ENCODE results near the gene GAS7.
"Not testable (repeated sequence)": the region's sequence is repeated elsewhere in the genome, so short reads cannot be mapped to it uniquely, and the experiment has no call there.

GAS7 gene

DNA sequence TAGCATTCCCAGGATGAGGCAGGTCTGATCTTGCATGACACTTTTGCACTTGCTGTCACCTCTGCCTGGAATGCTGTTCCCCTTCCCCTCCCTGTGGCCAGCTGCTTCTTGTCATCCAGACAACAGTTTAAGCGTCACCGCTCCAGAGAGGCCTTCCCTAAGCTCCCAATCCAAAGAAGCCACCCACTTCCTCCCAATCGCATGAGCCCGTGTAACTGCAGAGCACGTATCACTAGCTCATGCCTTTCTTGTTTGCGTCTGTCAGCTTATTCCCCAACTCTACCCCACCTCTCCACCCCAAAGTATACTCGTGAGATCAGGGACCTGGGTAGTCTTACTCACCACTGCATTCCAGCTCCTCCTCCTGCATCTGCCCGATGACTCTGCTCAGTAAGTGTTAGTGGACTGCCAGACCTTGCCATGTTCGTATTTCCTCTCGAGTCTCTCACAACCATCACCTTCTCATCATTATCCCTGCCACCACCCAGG lies 92.8 kb downstream of the GAS7 start:
- no peak for DNase-seq

DNA sequence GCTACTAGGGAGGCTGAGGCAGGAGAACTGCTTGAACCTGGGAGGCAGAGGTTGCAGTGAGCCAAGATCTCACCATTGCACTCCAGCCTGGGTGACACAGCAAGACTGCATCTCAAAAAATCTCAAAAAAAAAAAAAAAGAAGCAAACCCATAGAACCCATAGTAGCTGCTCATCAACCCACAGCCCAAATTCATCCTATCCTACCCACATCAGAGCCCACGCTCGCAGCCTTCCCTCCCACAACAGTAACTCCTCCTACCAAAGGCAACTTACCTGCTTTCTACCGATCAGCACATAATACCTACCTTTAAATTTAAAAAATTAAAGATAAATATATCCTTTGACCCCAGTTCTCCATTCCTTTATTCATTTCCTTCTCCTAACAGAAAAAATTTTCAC lies 94.7 kb downstream of the GAS7 start:
- no peak for DNase-seq

DNA sequence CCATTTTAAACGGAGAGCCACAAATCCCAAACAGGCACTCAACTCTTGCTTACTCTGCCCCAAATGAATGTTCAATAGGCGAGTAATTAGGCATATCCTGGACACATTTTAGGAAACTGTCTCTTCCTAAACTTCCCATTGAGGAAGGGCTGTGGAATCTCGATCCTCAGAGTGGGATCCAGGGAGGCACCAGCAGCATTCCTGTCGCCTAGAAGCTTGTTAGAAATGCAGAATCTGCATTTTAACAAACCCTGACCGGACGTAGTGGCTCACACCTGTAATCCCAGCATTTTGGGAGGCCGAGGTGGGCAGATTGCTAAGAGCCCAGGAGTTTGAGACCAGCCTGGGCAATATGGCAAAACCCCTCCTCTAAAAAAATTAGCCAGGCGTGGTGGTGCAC lies 95.6 kb downstream of the GAS7 start:
- no peak for DNase-seq

DNA sequence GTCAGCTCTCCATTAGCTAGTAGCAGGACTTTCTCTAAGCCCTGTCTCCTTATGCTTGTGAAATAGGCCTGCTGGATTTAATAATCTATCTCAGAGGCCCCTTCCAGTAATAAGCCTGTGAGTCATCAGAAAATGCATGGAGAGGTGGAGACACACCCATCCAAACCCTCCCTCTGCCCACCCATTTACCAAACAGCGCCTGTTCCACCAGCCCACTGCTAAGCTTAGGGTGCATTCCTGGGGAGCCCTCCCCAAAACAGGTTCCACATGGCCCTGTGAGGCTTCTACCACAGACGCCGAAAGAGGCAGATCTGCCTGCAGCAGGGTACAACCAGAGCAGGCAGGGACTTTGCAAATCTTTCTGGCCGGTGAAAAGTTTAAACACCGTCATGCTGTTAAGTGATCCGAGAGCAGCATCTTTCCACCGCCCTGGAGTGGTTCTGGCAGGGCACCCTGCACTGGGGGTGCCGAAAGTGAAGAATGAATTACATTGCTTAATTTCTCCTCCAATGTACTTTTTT lies 99.3 kb downstream of the GAS7 start:
- DNase-seq = no peak

DNA sequence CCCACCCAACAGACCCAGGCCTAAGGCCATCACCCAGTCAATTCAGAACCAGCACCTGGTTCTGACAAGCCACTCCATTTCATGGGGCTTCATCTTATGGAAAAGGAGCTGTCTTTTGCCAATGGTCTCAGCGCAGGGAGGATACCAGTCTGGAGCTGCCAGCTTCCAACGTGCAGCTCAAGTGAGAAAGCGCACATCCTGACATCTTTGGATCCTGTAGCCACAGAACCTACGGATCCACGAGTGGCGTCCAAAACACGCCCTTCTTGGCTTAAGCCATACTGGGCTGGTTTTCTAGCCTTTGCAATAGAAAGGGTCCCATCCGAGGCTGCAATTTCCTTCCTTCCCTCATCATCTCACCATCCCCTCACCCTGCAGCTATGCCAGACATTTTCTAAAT lies 101.8 kb downstream of the GAS7 start:
- no peak for DNase-seq

DNA sequence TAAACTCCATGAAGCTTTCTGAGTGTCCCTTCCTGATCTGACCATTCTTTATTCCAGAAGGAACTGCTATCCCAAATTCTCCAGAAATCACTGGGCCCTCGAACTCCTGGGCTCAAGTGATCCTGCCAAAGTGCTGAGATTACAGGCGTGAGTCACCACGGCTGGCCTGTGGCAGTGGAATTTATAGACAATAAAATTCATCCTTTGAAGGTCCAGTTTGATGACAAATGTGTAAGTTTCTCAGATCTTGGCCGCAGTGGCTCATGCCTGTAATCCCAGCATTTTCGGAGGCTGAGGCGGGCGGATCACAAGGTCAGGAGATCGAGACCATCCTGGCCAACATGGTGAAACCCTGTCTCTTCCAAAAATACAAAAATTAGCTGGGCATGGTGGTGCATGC lies 103.1 kb downstream of the GAS7 start:
- DNase-seq = not testable (repeated sequence)

DNA sequence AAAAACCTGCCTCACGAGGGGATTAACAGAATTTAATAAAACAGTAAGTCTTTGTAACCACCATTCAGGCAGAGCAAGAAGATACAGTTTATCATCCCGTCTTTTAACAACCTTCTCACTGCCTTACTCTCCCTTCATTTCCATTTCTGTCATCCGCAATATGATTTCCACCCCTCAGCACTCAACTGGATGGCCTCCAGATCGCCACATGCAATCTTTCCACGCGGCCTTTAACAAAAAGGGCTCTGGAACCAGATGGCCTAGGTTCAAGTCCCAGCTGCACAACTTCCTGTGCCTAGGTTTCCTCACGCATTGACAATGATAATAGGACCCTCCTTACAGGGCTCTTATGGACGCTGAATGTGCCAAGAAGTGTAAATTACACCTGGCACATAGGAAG lies 103.6 kb downstream of the GAS7 start:
- DNase-seq = no peak

DNA sequence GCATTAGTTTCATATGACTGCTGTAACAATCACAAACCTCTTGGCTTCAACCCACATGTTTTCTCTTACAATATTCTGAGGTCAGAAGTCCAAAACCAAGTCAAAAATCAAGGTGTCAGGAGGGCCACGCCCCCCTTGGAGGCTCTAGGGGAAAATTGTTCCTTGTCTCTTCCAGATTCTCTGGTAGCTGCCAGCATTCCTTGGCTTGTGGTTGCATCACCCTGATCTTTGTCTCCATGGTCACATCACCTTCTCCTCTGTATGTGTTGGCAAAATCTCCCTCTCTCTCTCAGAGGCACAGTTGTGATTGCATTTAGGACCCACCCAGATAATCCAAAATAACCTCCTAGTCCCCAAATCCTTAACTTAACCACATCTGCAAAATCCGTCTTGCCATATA lies 105.8 kb downstream of the GAS7 start:
- no peak for DNase-seq

DNA sequence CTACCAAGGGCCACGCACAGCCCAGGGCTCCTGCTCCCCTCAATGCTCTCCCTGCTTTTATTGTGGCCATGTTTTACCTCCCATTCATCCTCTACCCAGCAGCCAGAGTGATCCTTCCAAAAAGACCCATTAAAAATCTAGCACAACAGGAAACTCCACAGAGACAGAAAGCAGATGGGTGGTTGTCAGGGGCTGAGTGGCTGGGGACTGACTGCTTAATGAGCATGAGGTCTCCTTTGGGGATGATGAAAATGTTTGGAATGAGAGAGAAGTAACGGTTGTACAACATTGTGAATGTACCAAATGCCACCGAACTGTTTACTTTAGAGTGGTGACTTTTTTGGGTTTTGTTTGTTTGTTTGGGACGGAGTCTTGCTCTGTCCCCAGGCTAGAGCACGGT lies 107.4 kb downstream of the GAS7 start:
- DNase-seq = no peak

DNA sequence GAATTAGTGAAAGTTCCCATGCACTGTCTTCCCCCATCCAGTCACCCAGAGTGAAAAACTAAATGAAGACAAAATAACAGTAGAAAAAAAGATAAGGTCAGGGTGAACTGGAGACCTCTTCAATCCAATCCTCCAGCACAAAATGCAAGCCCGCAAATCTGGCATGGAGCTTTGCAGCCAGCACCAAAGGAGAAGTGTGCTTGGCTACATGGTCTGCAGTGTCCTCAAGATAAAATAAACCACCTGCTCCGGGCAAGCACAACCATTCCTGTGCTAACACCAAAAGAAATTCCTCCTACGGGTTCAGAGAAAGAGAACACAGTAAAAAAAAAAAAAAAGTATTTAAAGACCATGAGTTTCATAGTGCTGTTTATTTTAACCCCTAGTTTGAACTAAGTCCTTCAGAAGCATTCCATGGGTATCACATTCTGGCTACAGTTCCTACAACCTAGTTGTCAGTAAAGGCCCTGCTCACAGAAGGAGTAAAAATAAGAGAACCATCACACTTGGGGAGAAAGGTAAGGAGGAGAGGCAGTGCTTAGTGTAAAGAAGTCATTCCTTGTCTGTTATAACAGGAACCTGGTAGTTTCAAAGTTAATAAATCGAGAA lies 109.1 kb downstream of the GAS7 start:
- DNase-seq = no peak

DNA sequence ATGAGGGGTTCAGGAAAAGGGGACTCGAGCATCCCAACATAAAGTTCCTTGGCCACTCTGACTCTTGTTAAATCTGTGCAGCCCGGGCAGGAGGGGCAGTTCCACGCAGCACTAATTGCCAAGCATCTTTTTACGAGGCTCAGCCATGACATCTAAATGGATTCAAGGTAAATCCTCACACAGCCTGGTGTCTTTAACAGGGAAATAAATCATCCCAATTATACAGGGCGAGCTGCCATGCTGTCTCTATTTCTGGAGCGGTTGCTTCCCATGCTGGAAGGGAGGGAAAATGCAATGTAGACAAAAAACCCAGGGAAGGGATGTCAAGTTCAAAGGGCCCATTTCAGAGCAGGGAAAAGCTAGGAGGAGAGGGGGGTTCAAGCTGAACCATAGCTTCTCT lies 110.0 kb downstream of the GAS7 start:
- DNase-seq = no peak

DNA sequence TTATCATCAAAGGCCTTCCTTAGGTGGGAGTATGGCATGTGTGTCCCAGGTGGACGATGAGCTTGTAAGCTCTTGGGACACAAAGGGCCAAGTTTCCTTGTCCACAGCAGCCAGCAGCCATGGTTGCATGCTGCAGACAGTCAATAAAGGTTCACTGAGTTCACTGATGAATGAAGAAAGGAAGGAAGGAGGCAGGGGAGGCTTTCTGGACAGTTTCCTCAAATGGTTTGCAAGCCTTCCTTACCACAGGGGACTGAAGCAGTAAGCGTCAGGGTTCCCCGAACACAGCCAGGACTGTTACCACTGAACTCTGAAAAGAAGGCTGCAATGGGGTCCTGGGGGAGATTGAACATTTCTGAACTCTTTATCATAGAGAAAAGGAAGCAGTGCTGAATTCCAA lies 111.1 kb downstream of the GAS7 start:
- DNase-seq = no peak

DNA sequence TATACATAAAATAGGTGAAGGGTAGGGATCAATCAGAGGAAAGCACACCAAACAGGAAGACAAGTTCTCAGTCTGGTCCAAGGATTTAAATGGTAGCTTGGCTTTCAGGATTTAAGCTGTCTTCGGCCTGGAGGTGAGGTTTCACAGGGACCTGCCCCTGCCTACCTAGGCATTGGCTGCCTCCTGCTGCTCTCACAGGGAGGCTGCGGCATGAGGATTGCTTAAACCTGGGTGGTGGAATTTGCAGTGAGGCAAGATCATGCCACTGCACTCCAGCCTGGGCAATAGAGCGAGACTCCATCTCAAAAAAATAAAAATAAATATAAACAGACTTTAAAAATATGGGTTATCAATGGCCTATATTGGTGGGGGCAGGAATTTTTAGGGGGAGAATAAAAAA lies 114.5 kb downstream of the GAS7 start:
- DNase-seq = no peak

DNA sequence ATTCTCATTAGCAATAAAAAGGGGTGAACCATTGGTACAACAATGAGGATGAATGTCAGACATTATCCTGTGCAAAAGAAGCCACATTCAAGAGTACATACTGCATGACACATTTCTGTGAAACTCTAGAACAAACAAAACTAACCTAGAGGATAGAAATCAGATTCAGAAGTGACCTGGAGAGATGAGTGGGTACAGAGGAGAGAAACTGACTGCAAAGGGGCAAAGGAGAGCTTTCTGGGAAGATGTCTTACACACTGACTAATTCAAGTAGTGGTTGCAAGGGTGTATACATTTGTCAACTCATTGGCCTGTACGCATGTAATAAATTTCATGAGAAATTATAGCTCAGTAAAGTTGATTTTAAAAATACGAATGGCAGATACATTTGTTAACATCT lies 115.6 kb downstream of the GAS7 start:
- no peak for DNase-seq

DNA sequence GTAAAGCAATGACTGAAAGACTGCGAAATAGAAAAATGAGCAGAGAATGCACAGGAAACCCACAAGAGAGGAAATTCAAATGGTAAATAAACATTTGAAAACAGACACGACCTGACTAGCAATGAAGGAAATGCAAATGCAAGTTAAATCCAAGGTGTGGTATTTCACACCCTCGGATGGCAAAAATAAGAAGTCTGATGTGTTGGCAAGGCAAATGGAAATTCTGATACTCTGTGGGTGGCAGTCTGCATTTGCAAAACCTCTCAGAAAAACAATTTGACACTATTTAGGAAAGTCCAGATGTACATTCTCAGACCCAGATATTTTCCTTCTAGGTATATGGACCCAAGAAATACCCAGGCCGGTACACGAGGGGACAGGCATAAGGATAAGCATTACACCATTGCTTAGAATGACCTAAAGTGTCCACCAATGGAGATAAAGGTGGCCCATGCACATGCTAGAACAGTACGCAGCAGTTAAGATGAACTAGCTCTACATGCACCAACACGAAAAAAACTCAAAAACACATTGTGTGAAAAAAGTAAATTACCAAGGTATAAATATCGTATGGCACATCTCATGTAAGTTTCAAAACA lies 116.7 kb downstream of the GAS7 start:
- DNase-seq = no peak

DNA sequence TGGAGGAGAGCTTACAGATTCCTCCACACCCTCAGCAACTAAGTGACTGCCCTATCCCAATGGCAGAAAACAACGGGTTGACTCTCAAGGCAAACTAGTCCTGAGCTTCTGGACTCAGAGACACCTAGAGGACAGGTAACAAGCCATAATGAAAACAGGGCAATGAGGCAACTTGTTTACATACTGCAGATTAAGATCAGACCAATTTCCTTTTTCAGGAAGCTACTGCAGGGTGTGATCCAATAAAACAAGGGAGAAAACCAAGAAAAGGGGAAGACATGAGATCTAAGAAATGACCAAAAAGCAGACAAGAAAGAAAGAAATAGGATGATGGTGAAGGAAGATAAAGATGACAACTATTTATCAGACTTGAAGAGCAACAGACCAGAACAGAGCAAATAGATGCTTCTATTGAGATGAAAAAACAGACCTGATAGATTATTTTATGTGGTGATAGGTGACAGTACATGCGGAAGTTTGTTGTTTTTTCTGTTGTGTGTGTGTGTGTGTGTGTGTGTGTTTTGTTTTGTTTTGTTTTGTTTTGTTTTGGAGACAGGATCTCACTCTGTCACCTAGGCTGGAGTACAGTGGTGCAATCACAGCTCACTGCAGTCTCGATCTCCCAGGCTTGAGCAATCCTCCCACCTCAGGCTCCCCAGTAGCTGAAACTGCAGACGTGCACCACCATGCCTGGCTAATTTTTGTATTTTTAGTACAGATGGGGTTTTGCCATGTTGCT lies 120.7 kb downstream of the GAS7 start:
- DNase-seq = no peak

DNA sequence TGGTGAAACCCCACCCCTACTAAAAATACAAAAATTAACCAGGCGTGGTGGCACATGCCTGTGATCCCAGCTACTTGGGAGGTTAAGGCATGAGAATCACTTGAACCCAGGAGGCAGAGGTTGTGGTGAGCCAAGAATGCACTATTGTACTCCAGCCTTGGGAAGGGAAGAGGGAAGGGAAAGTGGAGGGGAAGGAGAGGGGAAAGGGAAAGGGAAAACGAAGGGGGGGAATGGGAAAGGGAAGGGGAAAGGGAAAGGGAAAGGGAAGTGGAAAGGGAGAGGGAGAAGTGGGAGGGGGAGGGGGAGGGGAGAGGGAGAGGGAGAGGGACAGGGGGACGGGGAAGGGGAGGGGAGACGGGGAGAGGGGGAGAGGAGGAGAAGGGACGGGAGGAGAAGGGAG lies 122.5 kb downstream of the GAS7 start:
- DNase-seq = no peak

DNA sequence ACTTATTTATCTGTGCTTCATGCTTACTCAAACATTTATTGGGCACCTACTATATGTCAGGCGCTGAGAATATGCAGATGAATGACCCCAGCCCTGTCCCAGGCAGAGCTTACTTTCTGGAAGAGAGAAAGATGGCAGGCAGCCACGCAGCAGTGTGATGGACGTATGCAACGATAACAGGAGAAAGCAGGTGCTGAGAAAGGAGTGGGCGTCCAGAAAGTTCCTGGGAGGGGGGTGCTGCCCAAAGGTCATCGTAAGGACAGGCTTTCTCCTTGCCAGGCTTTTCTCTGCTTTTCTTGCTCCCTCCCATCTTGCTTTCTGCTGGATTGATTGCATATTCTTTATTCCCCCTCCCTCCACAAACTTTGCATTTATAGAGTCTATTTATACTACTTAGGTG lies 124.5 kb downstream of the GAS7 start:
- no peak for DNase-seq

DNA sequence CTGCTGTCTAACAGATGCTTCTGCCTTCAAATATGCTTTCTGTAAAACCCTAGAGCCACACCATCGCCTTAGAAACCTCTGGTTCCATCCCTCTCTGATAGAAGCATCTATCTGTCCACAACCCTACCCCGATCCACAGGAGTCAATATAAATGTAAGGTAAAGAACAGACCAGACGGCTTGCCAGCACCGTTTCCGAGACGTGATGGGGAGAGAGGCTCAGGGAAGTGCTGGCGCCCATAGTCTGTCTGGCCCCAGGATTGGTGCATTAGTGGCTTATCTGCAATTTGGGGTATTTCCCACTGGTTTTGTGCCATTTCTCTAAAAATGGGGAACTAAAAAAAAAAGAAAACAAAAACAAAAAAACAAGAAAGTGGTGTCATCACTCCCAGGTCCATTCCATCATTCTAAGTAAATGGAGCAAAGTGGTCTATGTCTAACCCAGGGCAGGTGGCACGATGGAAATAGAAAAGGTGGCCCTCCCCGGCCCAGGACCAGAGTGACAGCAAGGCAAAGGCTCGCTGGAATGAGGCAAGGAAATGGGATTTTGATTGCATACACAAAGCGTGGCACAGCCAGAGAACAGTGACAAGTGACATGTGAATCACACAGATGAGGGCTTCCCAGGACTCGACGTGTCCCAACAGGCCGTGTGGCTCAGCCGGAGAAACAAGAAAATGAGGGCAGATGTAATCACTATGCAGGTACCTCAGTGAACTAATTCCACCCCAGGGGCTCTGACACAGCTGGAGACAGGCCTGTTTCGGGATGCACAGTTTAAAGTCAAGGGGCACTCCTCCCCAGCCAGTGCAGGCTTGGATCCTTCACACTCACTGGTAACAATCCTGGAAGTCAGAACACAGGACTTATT lies 125.6 kb downstream of the GAS7 start:
- no peak for DNase-seq

DNA sequence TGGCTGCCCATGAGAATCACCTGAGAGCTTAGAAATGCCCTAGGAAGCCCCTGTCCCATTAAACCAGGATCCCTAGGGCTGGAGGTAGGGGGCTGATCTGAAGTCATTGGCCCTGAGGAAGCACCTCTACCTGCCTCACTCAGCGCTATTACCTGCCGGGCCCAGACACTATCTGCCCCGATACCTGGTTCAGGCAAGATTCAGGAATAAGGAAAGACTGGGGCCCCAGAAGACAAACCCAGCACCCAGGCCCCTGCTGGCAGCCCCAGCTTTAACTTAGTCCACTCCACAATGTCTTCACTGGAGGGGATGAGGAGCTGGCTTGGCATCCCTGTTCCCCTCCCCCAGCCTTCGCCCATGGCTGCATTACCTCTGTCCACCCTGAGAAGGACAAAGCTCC lies 126.3 kb downstream of the GAS7 start:
- no peak for DNase-seq

DNA sequence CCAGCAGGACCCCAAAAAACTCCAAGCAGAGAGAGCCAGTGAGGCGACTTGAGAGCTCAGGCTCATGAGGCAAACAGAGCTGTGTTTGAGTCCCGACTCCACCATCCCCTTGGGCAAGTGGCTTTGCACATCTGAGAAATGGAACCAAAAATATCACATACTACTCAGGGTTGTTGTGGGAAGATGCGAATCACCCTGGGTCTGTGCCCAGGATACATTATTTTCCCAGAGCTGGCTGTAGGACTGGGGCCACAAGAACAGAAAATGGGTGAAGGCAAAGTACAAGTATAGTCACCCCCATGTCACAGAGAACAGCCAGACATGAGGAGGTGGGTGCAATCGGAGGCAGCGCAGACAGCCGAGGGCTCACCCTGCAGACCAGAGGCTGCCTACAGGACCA lies 127.3 kb downstream of the GAS7 start:
- DNase-seq = no peak

DNA sequence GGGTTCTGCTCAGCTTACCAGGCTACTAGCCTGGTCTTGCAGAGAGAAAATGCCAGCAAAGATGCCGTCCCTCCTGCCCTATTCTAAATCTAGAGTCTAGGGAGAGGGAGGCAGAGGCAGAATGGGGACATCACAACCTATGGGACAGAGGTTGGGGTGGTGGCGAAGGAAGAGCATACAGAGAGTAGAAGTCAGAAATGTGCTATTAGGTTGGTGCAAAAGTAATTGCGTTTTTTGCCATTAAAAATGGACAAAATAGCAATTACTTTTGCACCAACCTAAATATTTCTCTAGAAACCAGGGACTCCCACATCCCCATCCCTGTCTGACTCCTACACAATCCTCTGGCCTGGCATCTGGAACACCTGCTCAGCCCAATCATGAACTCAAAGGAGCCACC lies 127.7 kb downstream of the GAS7 start:
- DNase-seq = no peak

DNA sequence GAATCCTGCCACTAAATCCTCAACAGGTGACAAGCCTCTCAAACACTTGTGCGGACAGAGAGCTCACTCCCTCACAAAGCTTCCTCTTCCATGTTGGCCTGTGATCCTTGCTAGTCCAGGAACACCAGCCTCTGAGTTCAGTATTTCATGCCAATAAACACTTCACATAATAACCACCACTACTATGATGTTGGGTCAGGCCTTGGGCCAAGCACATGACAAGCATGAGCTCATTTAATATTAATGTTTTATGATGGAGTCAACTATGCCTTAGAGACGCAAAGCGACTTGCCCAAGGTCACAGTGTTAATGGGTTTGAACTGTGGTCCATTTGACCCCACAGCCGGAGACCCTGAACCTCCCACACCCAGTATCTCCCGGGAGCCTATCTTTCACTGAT lies 129.1 kb downstream of the GAS7 start:
- no peak for DNase-seq

Measured in activated CD4-positive, alpha-beta T cell treated with anti-CD3 and anti-CD28 coated beads, Interleukin-2, amount 50 U/mL, for 1 hour (primary cell).